HG02852 (cell line): Measurements from ENCODE around the gene PCSK4.
"Not testable (repeated sequence)": the region's sequence is repeated elsewhere in the genome, so short reads cannot be mapped to it uniquely, and the experiment has no call there.

Experiments used
- ATAC-seq: cut with Tn5 transposase; IDR thresholded peaks from one replicate; pipeline ENCODE4 v1.9.1; 2021; ENCODE audit warnings: mild to moderate bottlenecking, moderate library complexity; ENCODE audit not compliant: unreplicated experiment

PCSK4 gene

DNA sequence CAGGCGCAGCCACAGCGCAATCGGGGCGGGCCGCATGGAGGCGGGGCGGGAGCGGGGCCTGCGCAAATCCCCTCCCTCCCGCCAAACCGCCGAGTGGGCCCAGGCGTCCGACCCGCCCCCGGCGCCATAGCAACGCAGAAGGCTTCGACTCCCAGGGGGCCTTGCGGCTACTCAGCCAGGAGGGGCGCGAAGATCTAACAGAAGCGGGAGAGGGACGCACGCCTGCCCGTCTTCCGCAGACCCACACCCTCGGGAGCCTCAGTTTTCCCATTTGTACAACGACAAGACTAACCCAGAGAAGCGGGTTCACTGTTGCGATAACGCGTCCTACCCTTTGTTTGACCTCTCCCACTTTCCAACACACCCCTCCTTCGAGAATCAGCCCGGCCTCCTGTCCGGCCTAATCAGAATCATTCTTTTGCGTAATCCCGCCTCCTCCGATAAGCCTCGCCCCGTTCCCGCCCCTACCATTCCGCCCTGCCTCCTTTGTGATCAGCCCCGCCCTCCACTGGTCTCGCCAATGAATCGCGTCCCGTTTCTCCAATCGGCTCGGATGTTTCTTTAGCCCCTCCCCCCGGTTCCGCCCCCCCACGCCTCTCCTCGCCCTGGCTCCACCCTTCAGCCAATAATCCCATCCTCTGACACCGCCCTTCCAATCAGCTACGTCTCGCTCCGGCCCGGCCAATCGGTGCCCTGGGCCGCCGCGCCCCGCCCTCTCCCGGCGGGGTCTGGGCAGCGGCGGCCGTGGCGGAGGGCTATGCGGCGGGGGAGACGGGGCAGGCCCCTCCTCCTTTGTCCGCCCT lies at the start of gene PCSK4:
Gene PCSK4, minus strand, starts transcription at position 40 of the 803 bp plus-strand sequence. Its CDS starts 4 bp downstream, at position 36.
- peak; percentile 82 for ATAC-seq

GRCh38 chr19:1539749-1540148 lies 49.6 kb upstream of the PCSK4 start:
- not testable (repeated sequence) for ATAC-seq

DNA sequence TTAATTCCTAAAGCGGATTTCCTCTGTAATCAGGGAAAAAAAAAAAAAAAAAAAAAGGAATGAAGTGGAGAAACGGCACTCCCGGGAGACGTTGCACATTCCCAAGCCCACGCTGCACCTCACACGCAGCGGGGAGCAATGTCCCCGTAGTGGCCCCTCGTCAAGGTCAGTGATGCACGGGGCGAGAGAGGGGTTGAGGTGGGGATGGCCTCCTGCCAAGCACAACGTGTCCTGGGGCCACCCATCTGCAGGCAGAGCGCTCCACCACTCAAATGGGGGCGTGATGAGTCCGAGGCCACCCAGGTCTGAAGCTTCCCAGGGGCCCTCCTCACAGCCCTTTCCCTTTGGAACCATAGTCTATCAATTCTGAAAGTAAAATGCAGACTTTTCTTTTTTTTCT lies 48.8 kb upstream of the PCSK4 start:
- ATAC-seq: no peak

- ATAC-seq: not testable (repeated sequence)
Measured at GRCh38 chr19:1535699-1536098, 45.5 kb upstream of the PCSK4 start.

GRCh38 chr19:1534972-1535371 lies 44.8 kb upstream of the PCSK4 start:
- no peak for ATAC-seq

GRCh38 chr19:1533510-1534150 lies 43.5 kb upstream of the PCSK4 start:
- no peak for ATAC-seq

- ATAC-seq: no peak
Measured at GRCh38 chr19:1532003-1532402, 41.9 kb upstream of the PCSK4 start.

- no peak for ATAC-seq
Measured at GRCh38 chr19:1531587-1531986, 41.4 kb upstream of the PCSK4 start.

- ATAC-seq: not testable (repeated sequence)
Measured at GRCh38 chr19:1530856-1531255, 40.7 kb upstream of the PCSK4 start.

DNA sequence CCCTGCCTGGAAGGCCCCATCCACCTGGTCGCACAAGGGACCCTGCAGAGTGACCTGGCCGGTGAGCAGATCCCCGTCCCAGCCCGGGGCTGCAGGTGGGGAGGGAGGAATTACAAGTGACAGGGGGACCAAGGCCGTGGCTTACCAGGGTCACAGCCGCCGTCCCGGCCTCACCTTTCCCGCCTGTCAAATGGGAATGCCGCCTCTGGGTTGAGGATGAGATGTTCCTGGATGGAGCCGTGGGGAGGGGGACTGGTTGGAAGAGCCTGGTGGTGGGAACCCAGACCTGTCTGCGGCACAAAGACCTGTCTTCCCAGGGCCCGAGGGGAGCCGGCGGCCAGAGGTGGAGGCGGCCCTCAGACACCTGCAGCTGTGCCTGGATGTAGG lies 39.3 kb upstream of the PCSK4 start:
- ATAC-seq: no peak

DNA sequence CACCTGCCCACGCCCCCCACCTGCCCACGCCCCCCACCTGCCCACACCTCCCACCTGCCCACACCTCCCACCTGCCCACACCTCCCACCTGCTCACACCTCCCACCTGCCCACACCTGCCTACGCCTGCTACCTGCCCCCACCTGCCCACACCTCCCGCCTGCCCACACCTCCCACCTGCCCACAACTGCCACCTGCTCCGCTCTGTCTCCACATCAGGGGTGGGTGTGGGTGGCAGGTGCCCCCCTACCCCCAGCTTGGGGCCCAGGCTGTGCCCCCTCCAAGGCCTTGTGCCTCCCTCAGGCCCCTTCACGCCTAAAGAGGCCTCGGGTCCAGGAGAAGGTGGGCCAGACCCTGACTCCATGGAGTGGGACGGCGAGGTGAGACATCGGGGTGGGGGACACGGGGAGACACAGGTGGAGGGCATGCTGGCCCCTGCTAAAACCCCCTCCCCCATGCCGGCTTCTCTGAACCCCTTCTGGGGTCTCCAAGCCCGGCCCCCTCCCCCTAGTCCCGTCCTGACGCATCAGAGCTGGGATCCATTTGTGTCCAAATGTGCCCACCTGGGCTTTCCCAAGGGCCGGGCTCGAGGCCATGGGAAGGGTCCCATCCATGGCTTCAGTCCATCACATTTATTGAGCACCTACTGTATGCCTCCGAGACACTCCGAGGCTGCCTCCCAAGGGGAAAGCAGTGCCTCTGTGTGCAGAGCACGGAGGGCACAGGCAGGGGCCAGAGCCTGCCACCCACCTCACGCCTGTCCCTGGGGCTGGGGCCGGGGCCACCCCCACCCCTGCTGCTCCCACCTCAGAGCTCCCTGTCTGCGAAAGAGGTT lies 38.7 kb upstream of the PCSK4 start:
- no peak for ATAC-seq

DNA sequence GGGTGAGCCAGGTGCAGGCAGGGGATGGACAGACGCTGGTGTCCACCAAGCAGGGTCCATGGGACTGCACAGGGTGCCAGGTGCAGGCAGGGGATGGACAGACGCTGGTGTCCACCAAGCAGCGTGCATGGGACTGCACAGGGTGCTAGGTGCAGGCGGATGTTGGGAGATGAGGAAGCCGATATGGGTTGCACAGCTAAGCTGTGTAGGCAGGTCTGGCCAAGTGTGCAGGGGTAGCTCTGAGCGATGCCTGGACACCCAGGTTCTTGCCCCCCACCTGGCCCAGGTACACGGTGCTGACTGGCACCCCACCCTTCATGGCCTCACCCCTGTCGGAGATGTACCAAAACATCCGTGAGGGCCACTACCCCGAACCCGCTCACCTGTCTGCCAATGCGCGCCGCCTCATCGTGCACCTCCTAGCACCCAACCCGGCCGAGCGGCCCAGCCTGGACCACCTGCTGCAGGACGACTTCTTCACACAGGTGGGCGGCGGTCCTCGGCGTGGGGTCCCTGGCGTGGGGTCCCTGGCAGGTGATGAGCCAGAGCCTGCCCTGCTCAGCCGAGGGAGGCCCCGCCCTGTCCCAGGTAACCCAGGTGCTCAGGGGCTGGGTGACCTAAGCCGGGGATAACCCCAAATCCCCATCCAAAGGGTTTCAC lies 37.6 kb upstream of the PCSK4 start:
- no peak for ATAC-seq

GRCh38 chr19:1526979-1527649 lies 37.0 kb upstream of the PCSK4 start:
- no peak for ATAC-seq

GRCh38 chr19:1526066-1526778 lies 36.1 kb upstream of the PCSK4 start:
- ATAC-seq: no peak

GRCh38 chr19:1525343-1525742 lies 35.2 kb upstream of the PCSK4 start:
- no peak for ATAC-seq

DNA sequence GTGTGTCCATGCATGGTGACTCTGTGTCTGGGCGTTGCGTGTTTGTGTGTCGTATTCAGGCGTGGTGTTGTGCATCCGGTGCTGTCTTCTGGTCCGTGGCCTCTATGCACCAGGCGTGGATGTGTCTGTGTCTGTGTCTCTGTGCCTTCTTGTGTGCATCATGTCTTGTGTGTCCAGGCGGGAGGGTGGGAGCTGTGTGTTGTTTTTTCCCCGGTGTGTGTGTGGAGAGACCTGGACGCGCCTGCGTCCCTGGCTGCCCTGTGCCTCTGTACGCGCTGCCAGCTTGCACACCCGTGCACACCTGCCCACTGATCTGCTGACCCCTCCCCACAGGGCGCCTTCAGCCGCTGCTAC lies 34.8 kb upstream of the PCSK4 start:
- no peak for ATAC-seq

DNA sequence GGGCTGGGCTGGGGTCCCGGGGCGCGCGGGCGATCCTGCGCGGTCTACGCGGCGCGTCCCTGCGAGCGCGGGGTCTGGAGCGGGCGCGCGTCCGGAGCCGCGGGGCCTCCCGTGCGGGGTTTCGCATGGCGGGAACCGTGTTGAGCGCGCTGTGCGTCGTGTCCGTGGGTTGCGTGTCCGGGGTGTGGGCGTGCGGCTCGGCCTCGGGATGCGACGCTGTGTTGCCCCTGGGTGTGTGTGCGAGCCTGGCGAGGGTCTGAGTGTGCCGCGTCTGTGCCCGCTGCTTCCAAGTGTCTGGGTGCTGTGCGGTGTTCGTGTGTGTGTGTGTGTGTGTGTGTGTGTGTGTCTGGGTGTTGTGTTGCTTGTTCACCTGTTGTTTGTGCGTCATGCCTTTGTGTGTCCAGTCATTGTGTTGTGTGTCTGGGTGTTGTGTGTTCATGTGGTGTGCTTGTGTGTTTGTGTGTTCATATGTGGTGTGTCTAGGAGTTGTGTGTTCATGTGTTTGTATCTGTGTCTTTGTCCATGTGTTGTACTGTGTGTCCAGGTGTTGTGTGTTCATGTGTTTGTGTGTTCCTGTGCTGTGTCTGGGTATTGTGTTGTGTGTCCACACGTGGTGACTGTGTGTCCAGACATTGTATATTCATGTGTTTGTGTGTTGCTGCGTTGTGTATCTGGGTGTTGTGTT lies 34.3 kb upstream of the PCSK4 start:
- ATAC-seq: no peak

DNA sequence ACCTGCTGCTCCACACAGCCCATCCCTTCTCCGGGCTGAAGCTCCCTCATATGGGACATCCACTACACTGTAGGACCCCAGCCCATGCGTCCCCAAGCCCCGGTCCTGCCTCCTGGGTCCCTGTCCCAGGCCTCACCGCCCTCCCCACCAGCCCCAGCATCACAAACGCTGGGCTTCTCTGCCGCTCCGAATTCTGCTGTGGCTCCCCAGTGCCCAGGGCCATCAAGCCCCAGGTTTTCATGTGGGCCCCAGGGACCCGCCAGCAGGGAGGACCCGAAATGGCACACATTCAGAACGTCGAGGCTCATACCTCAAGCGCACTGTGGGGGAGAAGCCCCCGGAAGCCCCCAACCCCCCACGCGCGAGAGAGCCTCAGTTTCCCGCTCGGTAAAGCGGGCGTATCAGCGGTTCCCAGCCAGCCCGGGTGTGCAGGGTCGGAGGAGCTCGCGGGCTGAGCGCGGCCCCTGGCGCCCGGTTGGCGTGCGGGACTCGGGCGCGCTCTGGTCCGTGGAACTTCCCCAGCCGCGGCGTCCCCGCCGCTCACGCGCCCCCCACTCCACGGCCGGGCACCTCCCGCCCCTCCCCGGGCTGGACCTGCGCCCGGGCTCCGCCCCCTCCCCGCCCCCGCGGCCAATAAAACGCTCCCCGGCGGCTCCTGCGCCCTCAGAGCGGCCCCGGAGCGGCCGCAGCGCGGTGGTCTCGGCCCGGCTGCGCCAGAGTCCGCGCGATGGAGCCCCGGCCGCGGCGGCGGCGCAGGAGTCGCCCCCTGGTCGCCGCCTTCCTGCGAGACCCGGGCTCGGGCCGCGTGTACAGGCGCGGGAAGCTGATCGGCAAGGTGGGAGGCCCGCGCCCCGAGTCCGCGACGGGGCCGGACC lies 33.5 kb upstream of the PCSK4 start, which contains the start of gene PLK5:
Gene PLK5, plus strand, starts transcription at position 666 of the 875 bp plus-strand sequence. CDS start 2,920 bp downstream, outside the sequence.
- ATAC-seq: no peak
